Inferior parietal cortex (tissue), 1 donor: ENCODE data around the gene ANP32B.
A peak's percentile ranks its signal among the peaks of the same experiment; 100 is the strongest.
"Not testable (repeated sequence)": the region's sequence is repeated elsewhere in the genome, so short reads cannot be mapped to it uniquely, and the experiment has no call there.

Experiments
- DNase-seq: peaks from one replicate; pipeline ENCODE4 v3.0.0-alpha.2; 2016; ENCODE audit errors: extremely low spot score

ANP32B gene

GRCh38 chr9:97992219-97992618 lies 9.1 kb downstream of the ANP32B start:
- DNase-seq: no peak

GRCh38 chr9:97993000-97993399 lies 9.9 kb downstream of the ANP32B start:
- no peak for DNase-seq

- DNase-seq: no peak
These were observed 11.6 kb downstream of the ANP32B start for GRCh38 chr9:97994703-97995102.

GRCh38 chr9:97996676-97997075 lies 13.5 kb downstream of the ANP32B start:
- not testable (repeated sequence) for DNase-seq

GRCh38 chr9:97997330-97998276 lies 14.5 kb downstream of the ANP32B start:
- DNase-seq: no peak

GRCh38 chr9:98002808-98003207 lies 19.7 kb downstream of the ANP32B start:
- DNase-seq: peak; percentile 28

GRCh38 chr9:98006127-98006796 lies 23.1 kb downstream of the ANP32B start:
- no peak for DNase-seq

- no peak for DNase-seq
These were observed 24.2 kb downstream of the ANP32B start for GRCh38 chr9:98007251-98007928.

- DNase-seq: no peak
These were observed 25.6 kb downstream of the ANP32B start for GRCh38 chr9:98008764-98009163.

- DNase-seq: no peak
These were observed 26.3 kb downstream of the ANP32B start for GRCh38 chr9:98009437-98009836.

- no peak for DNase-seq
These were observed 26.8 kb downstream of the ANP32B start for GRCh38 chr9:98009936-98010335.

- DNase-seq: no peak
These were observed 27.3 kb downstream of the ANP32B start for GRCh38 chr9:98010445-98010844.

- no peak for DNase-seq
These were observed 28.0 kb downstream of the ANP32B start for GRCh38 chr9:98011122-98011521.

GRCh38 chr9:98016137-98016680 lies 33.1 kb downstream of the ANP32B start:
- no peak for DNase-seq

- no peak for DNase-seq
These were observed 34.2 kb downstream of the ANP32B start for GRCh38 chr9:98017306-98017705.

GRCh38 chr9:98018347-98018746 lies 35.2 kb downstream of the ANP32B start:
- DNase-seq: no peak

- no peak for DNase-seq
These were observed 36.0 kb downstream of the ANP32B start for GRCh38 chr9:98019098-98019497.

GRCh38 chr9:98019869-98020268 lies 36.7 kb downstream of the ANP32B start:
- not testable (repeated sequence) for DNase-seq

GRCh38 chr9:98020476-98021145 lies 37.5 kb downstream of the ANP32B start:
- no peak for DNase-seq

- DNase-seq: no peak
These were observed 38.3 kb downstream of the ANP32B start for GRCh38 chr9:98021306-98022040.

GRCh38 chr9:98022447-98022846 lies 39.3 kb downstream of the ANP32B start:
- DNase-seq: no peak
